ENCODE data around the gene MEIS2.

Gene MEIS2

DNA sequence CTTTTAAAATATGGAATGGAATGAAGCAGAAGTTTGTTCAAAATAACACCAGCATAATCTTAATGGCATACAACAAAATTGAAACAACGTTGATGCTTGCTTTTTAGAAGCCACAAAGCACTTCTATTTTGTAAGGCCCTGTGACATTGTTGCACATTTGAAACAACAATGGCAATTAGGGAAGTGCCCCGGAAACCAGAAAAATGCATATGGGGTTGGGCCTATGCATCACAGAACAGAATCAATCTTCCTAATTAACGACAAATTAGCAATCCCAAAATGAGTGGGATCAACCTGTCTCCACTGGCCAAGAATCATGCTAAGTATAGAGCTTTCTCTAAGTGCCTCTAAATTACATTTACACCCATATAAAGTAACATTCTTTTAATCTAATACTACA lies 168.9 kb downstream of the MEIS2 start:
- Histone ChIP-seq H3K4me1 (ENCODE audit: insufficient read depth, low read length) (no peaks in the 10 kb centered on the region), H3K36me3 (ENCODE audit: insufficient read depth, low read depth, low read length) (no peaks in the 10 kb centered on the region), H3K27ac (ENCODE audit: low read length) (no peak overlapping the region), H3K9ac (ENCODE audit: low read depth, low read length) (no peak overlapping the region), H3K27me3 (ENCODE audit: insufficient read depth, low read length) (no peaks in the 10 kb centered on the region), H3K4me3 (ENCODE audit: low read length) (no peak overlapping the region), H3K9me3 (ENCODE audit: insufficient read depth, low read depth, low read length) (no peaks in the 10 kb centered on the region)

DNA sequence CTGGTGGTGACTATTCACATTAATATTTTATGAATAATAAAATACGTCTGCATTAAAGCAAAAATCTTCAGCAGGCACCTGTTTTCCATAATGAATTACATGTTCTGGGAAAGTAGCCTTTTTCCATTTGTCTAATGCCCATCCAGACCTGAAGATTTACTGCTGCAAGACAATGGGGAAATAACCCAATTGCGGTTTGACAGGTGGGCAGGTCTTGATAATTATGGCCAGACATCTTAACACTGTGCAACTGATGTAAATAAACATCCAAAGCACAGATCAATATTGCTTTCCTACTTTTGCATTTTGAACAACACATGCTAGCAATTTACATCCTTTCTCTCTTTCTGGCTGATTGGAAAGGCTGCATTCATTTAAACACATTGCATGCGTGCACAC lies 173.9 kb downstream of the MEIS2 start:
- H3K4me3 ChIP-seq (ENCODE audit: low read length) = no peak overlapping the region
- H3K36me3 ChIP-seq (ENCODE audit: insufficient read depth, low read depth, low read length) = no peaks in the 10 kb centered on the region
- H3K27ac ChIP-seq (ENCODE audit: low read length) = no peak overlapping the region
- H3K27me3 ChIP-seq (ENCODE audit: insufficient read depth, low read length) = no peaks in the 10 kb centered on the region
- H3K4me1 ChIP-seq (ENCODE audit: insufficient read depth, low read length) = no peaks in the 10 kb centered on the region
- no peaks in the 10 kb centered on the region for H3K9me3 ChIP-seq (ENCODE audit: insufficient read depth, low read depth, low read length)
- H3K9ac ChIP-seq (ENCODE audit: low read depth, low read length) = no peak overlapping the region

DNA sequence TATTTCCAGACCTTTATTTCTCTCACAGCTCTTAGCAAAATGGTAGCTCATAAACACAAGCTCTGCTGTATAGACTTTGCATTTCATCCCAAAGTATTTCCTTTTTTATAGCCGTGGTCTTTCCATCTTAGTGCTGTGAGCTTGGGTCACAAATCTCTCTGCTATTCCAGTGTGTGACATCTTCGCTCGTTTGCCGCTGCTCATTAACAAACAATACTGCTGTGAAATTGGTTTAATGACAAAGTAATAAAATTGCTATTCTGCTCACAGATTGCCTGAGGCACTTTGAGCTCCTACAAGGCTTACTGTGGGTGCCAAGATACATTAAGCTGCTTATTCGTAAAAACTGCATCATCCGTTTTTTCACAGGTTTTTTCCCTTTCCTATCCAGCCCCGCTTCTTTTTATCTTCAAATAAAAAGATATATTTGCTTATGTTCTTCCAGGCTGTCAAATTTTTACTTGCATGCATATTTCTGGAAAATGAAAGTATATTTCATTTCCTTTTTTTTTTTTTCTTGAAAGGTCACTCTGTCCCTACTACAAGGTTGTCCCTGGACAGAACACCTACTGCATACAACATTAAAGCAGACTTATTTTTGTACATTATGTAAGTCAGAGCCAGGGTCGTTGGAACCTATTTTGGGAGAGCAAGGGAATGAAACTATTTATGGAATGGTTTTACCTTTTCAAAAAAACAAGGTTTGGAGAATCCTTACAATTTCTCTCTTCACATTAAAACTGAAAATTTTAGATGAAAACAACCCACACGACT lies 174.5 kb downstream of the MEIS2 start:
- Histone ChIP-seq H3K9ac (ENCODE audit: low read depth, low read length) (no peak overlapping the region), H3K27me3 (ENCODE audit: insufficient read depth, low read length) (no peaks in the 10 kb centered on the region), H3K4me1 (ENCODE audit: insufficient read depth, low read length) (no peaks in the 10 kb centered on the region), H3K27ac (ENCODE audit: low read length) (no peak overlapping the region), H3K9me3 (ENCODE audit: insufficient read depth, low read depth, low read length) (no peaks in the 10 kb centered on the region), H3K36me3 (ENCODE audit: insufficient read depth, low read depth, low read length) (no peaks in the 10 kb centered on the region), H3K4me3 (ENCODE audit: low read length) (no peak overlapping the region)

DNA sequence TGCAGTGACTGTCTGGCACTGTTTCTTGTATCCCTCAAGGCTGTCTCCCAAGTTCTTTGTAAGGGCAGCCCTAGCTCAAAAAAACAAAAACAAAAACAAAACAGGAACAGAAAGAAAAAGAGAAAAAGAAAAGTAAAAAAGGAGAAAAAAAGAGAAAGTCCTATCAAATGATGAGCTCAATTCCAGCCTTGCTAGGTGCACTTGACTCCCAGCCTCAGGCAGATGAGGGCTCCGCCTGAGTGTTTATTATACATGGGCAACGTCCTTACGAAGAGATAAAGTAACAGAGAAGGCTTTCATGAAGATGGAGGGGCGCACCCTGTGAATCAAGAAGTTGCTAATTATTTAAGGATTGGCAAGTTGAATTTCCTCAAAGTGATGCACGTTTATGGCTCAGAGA lies 175.3 kb downstream of the MEIS2 start:
- H3K4me3 ChIP-seq (ENCODE audit: low read length) = no peak overlapping the region
- H3K27me3 ChIP-seq (ENCODE audit: insufficient read depth, low read length) = no peaks in the 10 kb centered on the region
- H3K9me3 ChIP-seq (ENCODE audit: insufficient read depth, low read depth, low read length) = no peaks in the 10 kb centered on the region
- no peak overlapping the region for H3K27ac ChIP-seq (ENCODE audit: low read length)
- H3K4me1 ChIP-seq (ENCODE audit: insufficient read depth, low read length) = no peaks in the 10 kb centered on the region
- H3K36me3 ChIP-seq (ENCODE audit: insufficient read depth, low read depth, low read length) = no peaks in the 10 kb centered on the region
- H3K9ac ChIP-seq (ENCODE audit: low read depth, low read length) = no peak overlapping the region

DNA sequence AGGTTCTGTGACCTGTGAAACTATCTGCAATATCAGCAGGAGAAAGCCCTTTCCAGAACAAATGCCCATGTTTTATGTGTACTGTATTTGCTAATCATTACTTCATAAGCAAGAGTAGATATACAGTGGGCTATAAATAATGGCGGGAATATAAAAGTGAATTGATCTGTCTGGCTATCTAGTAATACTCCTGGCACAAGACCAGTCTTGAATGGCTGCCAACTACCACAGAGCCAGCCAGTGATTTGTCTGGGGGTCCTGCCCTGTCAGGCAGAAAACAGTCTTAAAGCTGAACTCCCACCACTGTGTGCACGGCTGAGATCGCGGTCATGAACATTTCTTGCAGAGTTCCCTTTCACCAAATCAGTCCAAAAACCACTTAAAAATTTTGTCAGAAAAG lies 176.3 kb downstream of the MEIS2 start:
- Histone ChIP-seq H3K4me1 (ENCODE audit: insufficient read depth, low read length) (no peaks in the 10 kb centered on the region), H3K9ac (ENCODE audit: low read depth, low read length) (no peak overlapping the region), H3K36me3 (ENCODE audit: insufficient read depth, low read depth, low read length) (no peaks in the 10 kb centered on the region)

DNA sequence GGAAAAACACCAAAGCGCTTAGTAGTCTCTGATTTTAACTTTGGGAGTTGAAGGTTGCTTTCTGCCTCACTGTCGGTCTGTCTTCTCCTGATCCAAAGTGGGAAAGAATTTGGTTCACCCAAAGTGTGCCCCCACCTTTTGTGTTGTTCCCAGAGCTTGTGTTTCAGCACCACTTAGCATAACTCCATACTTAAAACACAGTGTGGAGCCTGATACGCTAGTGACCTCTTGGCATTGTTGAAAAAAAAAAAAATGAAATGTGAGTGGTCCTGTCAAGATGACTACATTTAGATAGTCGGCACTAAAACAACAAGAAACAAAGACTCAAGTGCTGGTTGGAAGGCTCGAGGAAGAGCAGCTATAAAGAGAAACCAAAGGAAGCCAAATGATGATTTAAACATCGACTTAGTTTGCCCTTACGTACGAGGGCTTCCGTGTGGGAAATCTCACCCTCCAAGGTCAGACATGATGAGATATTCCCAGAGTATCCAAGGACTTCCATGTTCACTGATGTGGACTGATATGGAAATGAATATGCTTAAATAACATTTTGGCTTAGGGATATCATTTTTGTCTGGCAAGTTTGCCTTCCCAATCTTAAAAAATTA lies 178.8 kb downstream of the MEIS2 start:
- no peak overlapping the region for H3K9ac ChIP-seq (ENCODE audit: low read depth, low read length)
- H3K27me3 ChIP-seq (ENCODE audit: insufficient read depth, low read length) = no peaks in the 10 kb centered on the region
- no peaks in the 10 kb centered on the region for H3K4me1 ChIP-seq (ENCODE audit: insufficient read depth, low read length)
- H3K4me3 ChIP-seq (ENCODE audit: low read length) = no peak overlapping the region
- no peaks in the 10 kb centered on the region for H3K36me3 ChIP-seq (ENCODE audit: insufficient read depth, low read depth, low read length)
- H3K9me3 ChIP-seq (ENCODE audit: insufficient read depth, low read depth, low read length) = no peaks in the 10 kb centered on the region
- H3K27ac ChIP-seq (ENCODE audit: low read length) = no peak overlapping the region

More for the DNA sequence above, 176.3 kb downstream of the MEIS2 start:
- Histone ChIP-seq H3K4me3 (ENCODE audit: low read length) (no peak overlapping the region), H3K27ac (ENCODE audit: low read length) (no peak overlapping the region), H3K9me3 (ENCODE audit: insufficient read depth, low read depth, low read length) (no peaks in the 10 kb centered on the region), H3K27me3 (ENCODE audit: insufficient read depth, low read length) (no peaks in the 10 kb centered on the region)

DNA sequence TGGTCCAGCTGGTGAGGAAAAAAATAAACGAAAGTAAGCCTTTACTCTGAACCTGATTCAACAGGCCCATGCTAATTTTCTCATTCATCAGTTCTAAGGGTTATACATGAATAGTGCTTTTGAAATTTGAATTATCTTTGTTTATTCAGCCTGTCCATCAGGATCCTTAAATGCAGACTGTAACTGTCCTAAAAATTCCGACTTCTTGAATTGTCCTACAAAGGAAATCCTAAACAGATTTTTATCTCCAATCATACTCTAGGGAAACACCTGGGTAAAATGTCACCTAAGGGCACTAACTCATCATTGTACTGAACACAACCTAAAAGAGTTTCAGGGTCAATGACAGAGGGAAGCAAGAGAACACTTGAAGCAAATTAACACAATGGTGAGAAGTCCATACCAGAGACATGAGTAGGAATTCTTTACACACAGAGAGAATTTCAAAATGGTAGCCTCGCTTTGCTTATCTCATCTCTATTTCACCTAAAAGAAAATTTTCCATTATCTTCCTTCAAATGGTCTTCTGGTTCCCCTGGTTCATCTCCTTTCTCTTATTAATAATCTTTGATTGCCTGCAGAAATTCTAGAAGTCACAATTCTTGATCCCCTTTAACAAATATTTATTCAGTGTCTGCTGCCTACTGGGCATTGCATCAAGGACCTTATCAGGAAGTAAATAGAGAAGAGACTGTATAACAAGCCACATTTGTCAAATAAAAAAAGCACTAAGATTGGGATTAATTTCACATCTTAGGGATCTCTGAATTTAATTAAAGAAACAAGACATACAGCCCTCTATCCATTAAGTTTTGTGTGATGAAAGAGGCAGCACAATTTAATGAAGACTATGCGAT lies 182.7 kb downstream of the MEIS2 start:
- Histone ChIP-seq H3K27me3 (ENCODE audit: insufficient read depth, low read length) (no peaks in the 10 kb centered on the region), H3K9me3 (ENCODE audit: insufficient read depth, low read depth, low read length) (no peaks in the 10 kb centered on the region), H3K4me1 (ENCODE audit: insufficient read depth, low read length) (no peaks in the 10 kb centered on the region; the same call in 1 of the 2 replicates), H3K27ac (ENCODE audit: low read length) (no peak overlapping the region), H3K4me3 (ENCODE audit: low read length) (no peak overlapping the region), H3K9ac (ENCODE audit: low read depth, low read length) (no peak overlapping the region), H3K36me3 (ENCODE audit: insufficient read depth, low read depth, low read length) (no peaks in the 10 kb centered on the region)

DNA sequence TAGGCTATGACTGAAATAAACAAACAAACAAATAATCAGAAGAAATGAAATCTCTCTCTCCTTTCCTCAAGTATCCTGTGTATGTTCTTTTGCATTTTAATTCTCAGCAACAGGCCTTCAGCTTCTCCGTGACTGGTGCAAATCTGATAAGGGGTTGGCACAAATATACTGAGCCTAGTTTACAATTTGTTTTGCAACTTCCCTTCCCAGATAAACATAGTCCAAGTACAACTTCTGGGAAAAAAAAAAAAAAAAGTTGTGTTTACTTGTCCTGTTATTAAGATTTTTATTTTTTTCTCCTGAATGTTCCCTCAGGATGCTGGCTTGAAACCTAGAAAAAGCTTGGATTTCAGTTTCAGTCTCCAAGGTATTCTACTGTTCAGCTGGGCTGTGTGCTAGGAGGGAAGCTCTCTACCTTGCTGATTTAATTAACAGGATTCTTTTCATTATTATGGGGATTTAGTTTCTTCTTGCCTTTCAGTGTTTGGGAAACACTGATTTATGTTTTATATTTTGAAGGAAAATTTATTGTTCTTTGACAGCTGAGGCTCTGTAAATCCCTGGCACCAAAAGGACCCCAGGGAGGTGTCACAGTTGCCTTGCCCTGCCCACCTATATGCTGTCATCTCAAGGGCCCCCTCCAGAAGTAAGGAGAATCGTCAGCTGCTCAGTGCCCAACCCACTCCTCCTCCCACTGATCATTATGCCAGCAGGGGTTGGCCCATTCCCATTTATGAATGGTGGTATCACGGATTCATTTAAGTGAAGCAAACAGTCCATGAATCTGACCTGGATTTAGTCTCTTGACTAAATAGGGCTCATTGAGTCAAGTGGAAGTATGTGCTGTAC lies 185.2 kb downstream of the MEIS2 start:
- H3K9me3 ChIP-seq (ENCODE audit: insufficient read depth, low read depth, low read length) = no peaks in the 10 kb centered on the region
- no peaks in the 10 kb centered on the region; the same call in 1 of the 2 replicates for H3K4me1 ChIP-seq (ENCODE audit: insufficient read depth, low read length)
- H3K36me3 ChIP-seq (ENCODE audit: insufficient read depth, low read depth, low read length) = no peaks in the 10 kb centered on the region
- no peak overlapping the region for H3K27ac ChIP-seq (ENCODE audit: low read length)
- no peaks in the 10 kb centered on the region for H3K27me3 ChIP-seq (ENCODE audit: insufficient read depth, low read length)
- H3K4me3 ChIP-seq (ENCODE audit: low read length) = no peak overlapping the region
- H3K9ac ChIP-seq (ENCODE audit: low read depth, low read length) = no peak overlapping the region

DNA sequence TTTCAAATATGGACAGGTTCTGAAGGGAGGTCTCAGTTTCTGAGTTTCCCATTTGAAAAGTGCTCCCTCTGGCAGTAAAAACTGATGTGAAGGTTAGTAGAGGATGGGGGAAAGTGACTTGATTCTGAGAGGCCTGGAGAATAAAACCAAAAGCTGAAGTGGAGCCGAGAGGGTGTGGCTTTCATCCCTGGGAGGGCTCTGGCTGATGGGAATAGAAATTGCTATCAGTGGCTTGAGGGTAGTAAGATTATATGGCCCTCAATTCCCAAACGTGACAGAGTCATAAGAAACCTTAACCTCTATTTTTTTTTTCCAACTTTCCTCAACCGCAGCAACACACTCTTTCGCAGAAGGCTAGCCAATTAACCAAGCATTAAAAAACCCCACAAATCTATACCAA lies 185.9 kb downstream of the MEIS2 start:
- no peak overlapping the region for H3K4me3 ChIP-seq (ENCODE audit: low read length)
- no peaks in the 10 kb centered on the region for H3K36me3 ChIP-seq (ENCODE audit: insufficient read depth, low read depth, low read length)
- no peaks in the 10 kb centered on the region for H3K27me3 ChIP-seq (ENCODE audit: insufficient read depth, low read length)
- H3K27ac ChIP-seq (ENCODE audit: low read length) = no peak overlapping the region
- no peaks in the 10 kb centered on the region for H3K9me3 ChIP-seq (ENCODE audit: insufficient read depth, low read depth, low read length)
- H3K4me1 ChIP-seq (ENCODE audit: insufficient read depth, low read length) = no peaks in the 10 kb centered on the region; the same call in 1 of the 2 replicates
- H3K9ac ChIP-seq (ENCODE audit: low read depth, low read length) = no peak overlapping the region

DNA sequence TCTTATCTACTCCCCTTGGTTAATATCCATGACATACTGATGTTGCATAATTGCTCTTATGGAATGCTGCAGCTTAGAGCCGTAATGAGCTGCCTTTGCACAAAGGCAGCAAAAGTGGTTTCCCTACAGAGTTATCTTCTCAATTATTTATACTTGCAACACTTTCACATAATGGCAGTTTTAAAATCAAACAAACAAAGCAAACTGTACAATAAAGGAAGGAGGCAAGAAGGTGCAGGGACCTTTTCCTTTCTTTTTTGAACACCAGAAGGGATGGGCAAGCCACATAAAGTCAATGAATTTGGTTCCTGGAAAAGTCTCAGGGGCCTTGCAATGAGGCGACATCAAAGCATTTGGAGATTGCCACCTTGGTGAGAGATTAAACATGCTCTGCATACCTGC lies 188.0 kb downstream of the MEIS2 start:
- Histone ChIP-seq H3K36me3 (ENCODE audit: insufficient read depth, low read depth, low read length) (no peaks in the 10 kb centered on the region), H3K9me3 (ENCODE audit: insufficient read depth, low read depth, low read length) (no peaks in the 10 kb centered on the region)

DNA sequence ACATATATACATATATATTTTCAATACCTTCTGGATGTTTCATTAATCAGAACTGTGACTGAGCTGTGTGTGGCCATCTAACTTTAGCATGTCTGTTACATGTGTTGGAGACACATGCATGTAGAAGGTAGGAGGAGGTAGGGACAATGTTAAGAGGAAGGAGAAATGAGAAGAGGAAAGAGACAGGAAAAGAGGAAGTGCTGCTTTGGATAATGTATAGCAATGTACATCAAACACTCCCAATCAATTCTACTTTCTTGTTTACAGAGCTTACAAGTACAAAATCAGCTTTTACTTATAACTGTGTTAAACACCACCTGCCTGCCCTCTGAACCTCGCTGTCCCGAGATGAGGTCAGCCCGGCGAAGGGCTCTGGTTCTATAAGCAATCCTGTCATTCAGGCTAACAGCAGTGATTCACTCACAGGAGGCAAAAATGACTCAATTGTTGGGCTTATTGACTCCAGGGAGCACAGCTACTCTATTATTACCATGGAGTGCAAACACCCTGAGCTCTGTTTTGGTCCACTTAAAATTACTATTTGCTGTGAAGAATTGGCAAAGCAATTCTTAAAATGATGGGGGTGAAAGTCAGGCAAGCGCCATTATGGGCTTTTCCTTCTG lies 188.9 kb downstream of the MEIS2 start:
- H3K9me3 ChIP-seq (ENCODE audit: insufficient read depth, low read depth, low read length) = no peaks in the 10 kb centered on the region
- no peaks in the 10 kb centered on the region for H3K27me3 ChIP-seq (ENCODE audit: insufficient read depth, low read length)
- H3K4me1 ChIP-seq (ENCODE audit: insufficient read depth, low read length) = peaks cover 15% of the 10 kb centered on the region
- H3K36me3 ChIP-seq (ENCODE audit: insufficient read depth, low read depth, low read length) = no peaks in the 10 kb centered on the region
- H3K4me3 ChIP-seq (ENCODE audit: low read length) = no peak overlapping the region
- no peak overlapping the region for H3K27ac ChIP-seq (ENCODE audit: low read length)
- no peak overlapping the region for H3K9ac ChIP-seq (ENCODE audit: low read depth, low read length)

More for the DNA sequence above, 188.0 kb downstream of the MEIS2 start:
- no peak overlapping the region for H3K27ac ChIP-seq (ENCODE audit: low read length)
- H3K9ac ChIP-seq (ENCODE audit: low read depth, low read length) = no peak overlapping the region
- peaks cover 7% of the 10 kb centered on the region; the same call in 1 of the 2 replicates for H3K4me1 ChIP-seq (ENCODE audit: insufficient read depth, low read length)
- no peak overlapping the region for H3K4me3 ChIP-seq (ENCODE audit: low read length)
- no peaks in the 10 kb centered on the region for H3K27me3 ChIP-seq (ENCODE audit: insufficient read depth, low read length)
